Prostate gland (tissue), 2 donors: ENCODE data around the gene MAN2B1.

Experiments used
- CTCF ChIP-seq, 4 experiments: fragments of 200-600 bp in 2 of 4; fragments of 450-650 bp in 2 of 4; sonication (generic) in 2 of 4; IDR thresholded peaks; 1 replicate in 3 of 4; 2 replicates in 1 of 4; pipeline ENCODE4 v1.5.1; 2016 to 2019; ENCODE audit warnings: antibody characterized with exemption in 4 of 4, mild to moderate bottlenecking in 2 of 4, moderate library complexity in 2 of 4
- POLR2A ChIP-seq: fragments of 450-650 bp; IDR thresholded peaks from one replicate; pipeline ENCODE4 v1.6.1; 2016; ENCODE audit warnings: antibody characterized with exemption, mild to moderate bottlenecking
- POLR2AphosphoS5 ChIP-seq: sonication (generic); formaldehyde crosslinking; IDR thresholded peaks from one replicate; pipeline ENCODE4 v1.6.1; 2017; ENCODE audit warnings: antibody characterized with exemption

GRCh38 chr19:12626958-12627357, 39.6 kb downstream of the MAN2B1 start:
- no peak for TF ChIP-seq CTCF (IDR thresholded peaks at IDR 0.05)
- TF ChIP-seq POLR2AphosphoS5, result no peak
- no peak for TF ChIP-seq POLR2A
